Gastroesophageal sphincter (tissue), 3 donors: ENCODE data around the gene GAB4.

Experiments used
- EP300 ChIP-seq: sonication (generic); formaldehyde crosslinking; IDR thresholded peaks from one replicate; pipeline ENCODE4 v1.6.1; 2017; ENCODE audit warnings: antibody characterized with exemption, mild to moderate bottlenecking
- POLR2A ChIP-seq, 2 donors: fragments of 450-650 bp; IDR thresholded peaks; one replicate each; pipeline ENCODE4 v1.6.1; 2017; ENCODE audit warnings: antibody characterized with exemption in 2 of 2, mild to moderate bottlenecking in 2 of 2, moderate library complexity in 1 of 2
- POLR2AphosphoS5 ChIP-seq: sonication (generic); formaldehyde crosslinking; IDR thresholded peaks from one replicate; pipeline ENCODE4 v1.6.1; 2017; ENCODE audit warnings: antibody characterized with exemption
- TF ChIP-seq, protein P1 (sequence below), 4 experiments: fragments of 200-600 bp in 2 of 4; fragments of 450-650 bp in 2 of 4; sonication (generic) in 1 of 4; IDR thresholded peaks; one replicate each; pipeline ENCODE4 v1.5.1; 2017 to 2019; ENCODE audit warnings: antibody characterized with exemption in 4 of 4, mild to moderate bottlenecking in 2 of 4, moderate library complexity in 2 of 4

DNA sequence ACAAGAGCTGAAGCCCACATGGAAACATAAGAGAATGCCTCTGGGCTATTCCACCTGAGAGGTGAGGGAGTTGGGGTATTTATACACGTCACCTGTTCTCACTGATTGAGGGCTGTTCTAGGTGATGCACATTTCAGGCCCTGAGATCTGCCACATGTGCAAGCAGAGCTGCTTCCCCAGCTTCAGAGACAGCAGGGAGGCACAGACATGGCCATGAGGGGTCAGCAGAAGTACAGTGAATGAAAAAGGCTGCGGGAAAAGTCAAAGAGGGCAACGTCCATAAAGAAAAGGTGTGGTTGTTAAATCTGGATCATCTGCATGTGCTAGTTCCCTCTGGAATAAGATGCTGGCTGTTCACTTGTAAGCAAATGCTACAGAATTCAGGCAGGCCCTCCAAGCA, 75.4 kb downstream of the GAB4 start:
- TF ChIP-seq, protein P1, sequence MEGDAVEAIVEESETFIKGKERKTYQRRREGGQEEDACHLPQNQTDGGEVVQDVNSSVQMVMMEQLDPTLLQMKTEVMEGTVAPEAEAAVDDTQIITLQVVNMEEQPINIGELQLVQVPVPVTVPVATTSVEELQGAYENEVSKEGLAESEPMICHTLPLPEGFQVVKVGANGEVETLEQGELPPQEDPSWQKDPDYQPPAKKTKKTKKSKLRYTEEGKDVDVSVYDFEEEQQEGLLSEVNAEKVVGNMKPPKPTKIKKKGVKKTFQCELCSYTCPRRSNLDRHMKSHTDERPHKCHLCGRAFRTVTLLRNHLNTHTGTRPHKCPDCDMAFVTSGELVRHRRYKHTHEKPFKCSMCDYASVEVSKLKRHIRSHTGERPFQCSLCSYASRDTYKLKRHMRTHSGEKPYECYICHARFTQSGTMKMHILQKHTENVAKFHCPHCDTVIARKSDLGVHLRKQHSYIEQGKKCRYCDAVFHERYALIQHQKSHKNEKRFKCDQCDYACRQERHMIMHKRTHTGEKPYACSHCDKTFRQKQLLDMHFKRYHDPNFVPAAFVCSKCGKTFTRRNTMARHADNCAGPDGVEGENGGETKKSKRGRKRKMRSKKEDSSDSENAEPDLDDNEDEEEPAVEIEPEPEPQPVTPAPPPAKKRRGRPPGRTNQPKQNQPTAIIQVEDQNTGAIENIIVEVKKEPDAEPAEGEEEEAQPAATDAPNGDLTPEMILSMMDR (IDR thresholded peaks at IDR 0.05): peak in 1 of 4 experiments; percentile 15
- TF ChIP-seq POLR2A (IDR thresholded peaks at IDR 0.05) (no peak), EP300 (no peak), POLR2AphosphoS5 (no peak)
